Left renal cortex interstitium (tissue), 4 donors: Measurements from ENCODE around the gene FGB. TPM values are rescaled to one million over a fixed set of nuclear protein-coding genes. Genes with fewer than 3 reads are reported as not detected.

ENCODE experiments used
- DNase-seq, 4 donors: peaks; one replicate each; pipeline ENCODE4 v3.0.0-alpha.2; 2013; ENCODE audit warnings: low read depth in 4 of 4, low spot score in 2 of 4, missing footprints in 1 of 4
- polyA plus RNA-seq, 4 donors: library from polyadenylated mRNA; unstranded; fragments of 120-200 nt; gene quantifications; one replicate each; pipeline ENCODE4 v1.2.1, GENCODE V29; 2013; ENCODE audit not compliant: insufficient read length in 4 of 4

Gene FGB
- 100 to 1,000 TPM in 2 of 4 donors, 1 to 10 TPM in 2; 5.9 to 204 (median 63.8) TPM for polyA plus RNA-seq

GRCh38 chr4:154562697-154563254 is at the start of gene FGB:
TSS of gene FGB (plus strand) at chr4:154563011. CDS start at chr4:154563019, 8 bp downstream.
- no peak for DNase-seq

GRCh38 chr4:154516318-154517029 is 46.3 kb upstream of the FGB start:
- no peak for DNase-seq

GRCh38 chr4:154517591-154517990 is 45.2 kb upstream of the FGB start:
- no peak for DNase-seq

GRCh38 chr4:154519214-154519613 is 43.6 kb upstream of the FGB start:
- no peak for DNase-seq

- DNase-seq: no peak
These were observed 41.2 kb upstream of the FGB start for GRCh38 chr4:154521607-154522006.

- DNase-seq: no peak
These were observed 36.7 kb upstream of the FGB start for GRCh38 chr4:154526151-154526550.

- no peak for DNase-seq
These were observed 35.5 kb upstream of the FGB start for GRCh38 chr4:154527308-154527707.

- DNase-seq: no peak
These were observed 33.9 kb upstream of the FGB start for GRCh38 chr4:154528869-154529268.

GRCh38 chr4:154529728-154530519 is 32.9 kb upstream of the FGB start:
- DNase-seq: no peak

- no peak for DNase-seq
These were observed 28.5 kb upstream of the FGB start for GRCh38 chr4:154534296-154534695.

GRCh38 chr4:154542271-154542879 is 20.4 kb upstream of the FGB start:
- DNase-seq: no peak

- DNase-seq: no peak
These were observed 17.1 kb upstream of the FGB start for GRCh38 chr4:154545689-154546088.

- peak; percentile 87 to 96 (median 92) for DNase-seq
These were observed 12.7 kb upstream of the FGB start, which contains the start of gene PLRG1 for GRCh38 chr4:154549894-154550790. TSS of gene PLRG1 (minus strand) at chr4:154550400. CDS start at chr4:154550308, 92 bp downstream.

GRCh38 chr4:154551872-154552686 is 10.7 kb upstream of the FGB start:
- DNase-seq: peak; percentile 37 to 72 (median 52)

GRCh38 chr4:154559141-154559493 is 3.7 kb upstream of the FGB start:
- DNase-seq: no peak

- DNase-seq: peak in 1 of 4 donors; percentile 24
These were observed 3.1 kb upstream of the FGB start for GRCh38 chr4:154559494-154560418.

GRCh38 chr4:154560419-154560801 is 2.4 kb upstream of the FGB start:
- no peak for DNase-seq

- DNase-seq: no peak
These were observed 2.0 kb upstream of the FGB start for GRCh38 chr4:154560824-154561231.
